ENCODE measurements around the gene SOCS1.

SOCS1 gene

DNA sequence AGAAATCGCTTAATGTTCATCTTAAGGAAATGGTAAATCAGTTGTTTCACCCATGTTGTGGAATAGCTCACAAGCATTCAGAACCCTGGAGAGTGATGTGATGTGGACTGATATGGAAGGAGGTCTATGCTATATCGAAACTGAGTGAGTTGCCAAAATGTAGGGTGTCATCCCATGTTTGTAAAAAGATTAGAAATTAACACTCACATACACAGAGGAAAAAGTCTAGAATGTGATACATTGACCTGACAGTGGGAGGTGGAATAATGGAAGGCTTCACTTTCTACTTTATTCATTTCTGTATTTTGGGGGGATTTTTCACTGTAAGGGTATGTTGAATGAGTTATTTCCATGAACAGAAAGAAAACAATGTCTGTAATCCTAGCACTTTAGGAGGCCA, 29.8 kb upstream of the SOCS1 start:
- DNase-seq (ENCODE audit: low read depth) = no peak

DNA sequence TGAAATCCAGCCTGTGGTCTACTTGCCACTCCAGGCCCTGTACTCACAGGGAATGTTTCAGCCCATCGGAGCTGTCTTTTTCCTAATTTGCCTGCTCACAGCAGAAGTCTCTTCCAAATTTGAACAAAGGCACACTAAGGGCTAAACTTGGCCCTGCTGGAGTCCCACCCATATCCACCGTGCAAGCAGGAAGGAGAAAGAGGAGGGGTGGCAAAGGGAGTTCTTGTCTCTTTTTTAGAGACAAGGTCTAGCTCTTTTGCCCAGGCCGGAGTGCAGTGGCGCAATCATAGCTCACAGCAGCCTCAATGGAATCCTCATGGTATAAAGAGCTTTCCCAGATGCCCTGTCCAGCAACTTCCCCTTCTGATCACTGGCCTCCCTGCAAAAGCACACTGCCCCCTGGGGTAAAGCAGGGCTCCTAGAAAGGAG, 27.8 kb upstream of the SOCS1 start:
- DNase-seq (ENCODE audit: low read depth) = no peak

DNA sequence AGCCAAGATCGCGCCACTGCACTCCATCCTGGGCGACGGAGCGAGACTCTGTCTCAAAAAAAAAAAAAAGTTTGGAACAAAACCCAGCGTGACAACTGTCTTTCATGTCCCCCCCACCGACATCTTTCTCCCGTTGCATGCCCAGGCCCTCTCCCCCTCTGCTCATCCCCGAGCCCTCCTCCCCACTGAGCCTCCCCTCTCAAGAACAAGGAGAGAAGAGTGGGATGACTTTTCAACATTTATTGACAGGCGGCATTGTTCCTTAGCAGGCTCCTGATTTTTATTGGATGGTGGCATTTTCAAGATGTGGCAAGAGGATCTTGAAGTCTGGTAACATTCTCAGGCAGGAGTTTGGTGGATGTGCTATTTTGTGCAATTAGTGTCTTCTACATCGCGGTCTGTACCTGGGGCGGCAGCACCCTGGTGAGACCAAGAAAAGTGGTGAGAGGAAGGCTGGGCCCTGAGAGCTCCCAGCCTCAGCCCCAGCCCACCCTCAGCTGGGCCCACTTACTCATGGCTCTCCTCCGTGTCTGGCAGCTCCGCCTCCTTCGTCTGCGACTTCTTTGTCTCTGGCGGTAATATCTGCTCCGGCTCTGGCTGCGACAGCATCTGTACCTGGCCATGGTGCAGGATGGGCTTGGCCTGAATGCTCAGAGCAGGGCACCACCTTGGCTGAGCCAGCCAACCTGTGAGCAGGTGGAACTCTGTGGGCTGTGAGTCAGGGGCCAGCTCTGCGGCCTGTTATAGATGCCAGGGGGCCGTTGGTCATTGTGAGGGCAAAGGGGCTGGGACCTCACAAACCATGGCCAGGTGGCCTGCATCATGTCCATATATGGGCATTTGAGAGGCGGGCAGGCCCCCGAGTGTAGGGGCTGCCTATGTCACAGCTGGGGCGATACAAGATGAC, 24.9 kb upstream of the SOCS1 start, which contains the start of gene PRM1:
PRM1 (minus strand) TSS at position 715 of the 907 bp plus-strand sequence; CDS start at position 623, 92 bp downstream.
- no peak for DNase-seq (ENCODE audit: low read depth)

DNA sequence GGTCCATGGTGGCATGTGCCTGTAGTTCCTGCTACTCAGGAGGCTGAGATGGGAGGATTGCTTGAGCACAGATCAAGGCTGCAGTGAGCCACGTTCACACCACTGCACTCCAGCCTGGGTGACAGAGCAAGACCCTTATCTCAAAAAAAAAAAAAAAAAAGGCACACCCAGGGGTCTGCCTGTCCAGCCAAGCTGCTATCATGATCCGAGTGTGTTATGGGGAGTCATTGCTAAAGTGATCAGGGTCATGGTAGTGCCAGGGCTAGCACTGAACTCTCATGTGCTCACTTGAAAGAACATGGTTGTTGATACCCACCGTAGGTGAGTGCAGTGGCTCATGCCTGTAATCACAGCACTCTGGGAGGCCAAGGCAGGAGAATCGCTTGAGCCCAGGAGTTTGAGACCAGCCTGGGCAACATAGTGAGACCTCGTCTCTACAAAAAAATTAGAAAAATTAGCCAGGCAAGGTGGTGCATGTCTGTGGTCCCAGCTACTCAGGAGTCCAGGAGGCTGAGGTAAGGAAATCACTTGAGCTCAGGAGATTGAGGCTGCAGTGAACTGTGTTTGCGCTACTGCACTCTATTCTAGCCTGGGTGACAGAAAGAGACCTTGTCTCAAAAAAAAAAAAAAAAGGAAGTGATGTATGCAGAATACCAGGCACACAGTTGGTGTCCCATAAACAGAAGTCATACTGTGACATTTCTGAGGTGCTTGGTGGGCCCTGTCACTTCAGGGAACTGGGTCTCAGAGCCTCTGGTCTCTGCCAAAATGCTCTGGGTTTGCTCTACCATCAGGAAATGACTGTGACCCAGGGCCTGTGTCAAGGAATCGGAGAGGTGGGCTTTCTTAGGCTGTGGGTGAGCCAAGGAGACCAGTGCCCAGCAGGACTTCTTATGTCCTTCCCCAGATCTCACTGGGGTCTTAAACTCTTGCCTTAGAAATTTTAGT, 23.0 kb upstream of the SOCS1 start:
- DNase-seq (ENCODE audit: low read depth) = no peak

DNA sequence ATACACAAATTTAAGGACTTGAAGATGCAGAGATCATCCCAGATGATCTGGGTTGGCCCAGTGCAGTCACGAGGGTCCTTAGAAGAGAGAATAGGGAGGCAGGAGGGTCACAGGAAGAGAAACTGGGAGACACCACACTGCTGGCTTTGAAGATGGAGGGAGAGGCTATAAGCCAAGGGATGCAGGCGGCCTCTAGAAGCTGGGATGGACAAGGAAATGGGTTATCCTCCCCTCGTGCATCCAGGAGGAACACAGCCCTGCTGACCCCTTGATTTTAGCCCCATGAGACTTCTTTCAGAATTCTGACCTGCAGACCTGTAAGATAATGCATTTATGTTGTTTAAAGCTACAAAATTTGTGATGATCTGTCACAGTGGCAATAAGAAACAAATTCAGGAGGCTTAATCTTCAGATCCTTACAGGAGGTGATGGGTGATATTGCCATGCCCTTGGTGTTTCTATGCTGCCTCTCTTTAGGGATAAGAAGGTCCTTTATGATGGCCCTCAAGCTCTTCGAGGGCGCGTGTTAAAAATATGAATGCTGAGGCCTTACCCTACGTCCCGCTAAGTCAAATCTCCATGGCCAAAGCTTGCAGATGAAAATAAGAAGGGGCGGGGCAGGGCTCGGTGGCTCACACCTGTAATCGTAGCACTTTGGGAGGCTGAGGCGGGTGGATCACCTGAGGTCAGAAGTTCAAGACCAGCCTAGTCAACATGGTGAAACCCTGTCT, 21.8 kb upstream of the SOCS1 start:
- no peak for DNase-seq (ENCODE audit: low read depth)

DNA sequence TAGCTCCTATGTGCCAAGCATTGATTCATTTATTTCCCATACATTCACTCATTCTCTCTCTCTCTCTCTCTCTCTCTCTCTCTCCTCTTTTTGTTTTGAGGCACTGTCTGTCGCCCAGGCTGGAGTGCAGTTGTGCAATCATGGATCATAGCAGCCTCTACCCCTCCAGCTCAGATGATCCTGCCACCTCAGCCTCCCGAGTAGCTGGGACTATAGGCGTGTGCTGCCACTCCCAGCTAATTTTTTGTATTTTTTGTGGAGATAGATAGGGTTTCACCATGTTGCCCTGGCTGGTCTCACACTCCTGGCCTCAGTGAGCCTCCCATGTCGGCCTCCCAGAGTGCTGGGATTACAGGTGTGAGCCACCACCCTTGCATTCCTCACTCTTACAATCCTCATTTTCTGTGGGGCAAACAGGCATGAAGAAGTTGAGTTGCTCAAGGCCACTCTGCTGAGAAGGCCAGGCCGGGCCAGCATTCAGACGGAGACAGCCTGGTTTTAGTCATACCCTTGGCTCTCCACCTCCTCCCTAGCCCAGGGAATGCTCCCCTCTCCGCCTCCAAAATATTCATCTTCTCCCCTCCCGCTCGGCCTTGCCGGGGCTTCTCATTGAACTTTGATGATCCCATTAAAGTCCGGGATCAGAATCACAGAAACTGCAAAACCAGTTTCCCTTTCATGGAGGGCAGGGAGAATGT, 21.0 kb upstream of the SOCS1 start:
- no peak for DNase-seq (ENCODE audit: low read depth)

DNA sequence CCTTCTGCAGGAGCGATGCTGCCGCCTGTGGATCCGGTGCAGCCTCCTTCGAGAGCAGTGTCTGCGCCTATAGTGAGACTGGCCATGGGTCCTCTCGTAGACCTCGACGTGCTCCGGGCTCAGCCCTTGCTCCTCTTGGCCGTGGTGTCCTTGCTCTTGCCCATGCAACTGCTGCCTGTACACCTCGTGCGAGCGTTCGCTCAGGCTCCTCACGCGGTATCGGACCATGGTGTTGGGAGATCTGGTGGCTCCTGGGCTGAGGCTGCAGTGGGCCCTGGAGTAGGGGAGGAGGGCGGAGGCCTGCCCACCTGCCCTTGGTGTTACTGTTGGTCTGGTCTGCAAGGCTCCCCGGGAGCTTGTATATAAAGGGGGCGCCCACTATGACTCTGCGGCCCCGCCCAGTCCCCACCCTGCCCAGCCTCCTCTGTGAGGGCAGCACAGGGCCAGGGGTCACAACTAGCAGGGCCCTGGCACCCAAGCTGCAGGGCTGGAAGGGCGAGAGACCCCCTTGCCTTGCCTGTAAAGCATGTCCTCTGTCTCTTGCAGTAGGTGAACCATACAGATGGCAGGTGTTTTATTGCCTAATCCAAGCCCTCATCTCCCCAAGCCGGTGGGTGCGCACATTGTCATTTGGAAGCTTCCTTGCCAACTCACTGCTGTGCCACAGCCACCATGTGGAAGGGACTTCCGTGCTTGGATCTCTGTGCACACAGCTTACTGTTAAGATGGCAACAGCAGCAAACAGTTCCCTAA, 20.3 kb upstream of the SOCS1 start, which contains the start of gene PRM2:
PRM2 (minus strand) TSS at position 338 of the 753 bp plus-strand sequence; CDS start at position 228, 110 bp downstream.
- no peak for DNase-seq (ENCODE audit: low read depth)

DNA sequence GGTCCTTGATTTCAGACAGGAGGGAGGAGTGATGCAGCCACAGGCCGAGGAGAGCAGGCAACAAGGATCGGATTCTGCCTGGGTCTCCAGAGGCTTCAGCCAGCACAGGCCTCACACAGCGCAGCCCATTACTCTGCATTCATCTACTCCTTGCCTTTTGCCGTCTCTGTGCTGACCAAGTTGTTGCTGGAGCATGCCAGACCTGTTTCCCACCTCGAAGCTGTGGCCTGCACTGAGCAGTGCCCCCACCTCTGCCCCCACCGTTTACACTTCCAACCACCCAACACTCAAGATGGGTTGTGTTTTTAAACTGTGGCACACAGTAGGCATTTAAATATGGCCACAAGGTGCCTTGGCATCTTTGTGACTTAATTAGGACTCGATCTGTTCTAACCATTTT, 19.0 kb upstream of the SOCS1 start:
- no peak for DNase-seq (ENCODE audit: low read depth)

DNA sequence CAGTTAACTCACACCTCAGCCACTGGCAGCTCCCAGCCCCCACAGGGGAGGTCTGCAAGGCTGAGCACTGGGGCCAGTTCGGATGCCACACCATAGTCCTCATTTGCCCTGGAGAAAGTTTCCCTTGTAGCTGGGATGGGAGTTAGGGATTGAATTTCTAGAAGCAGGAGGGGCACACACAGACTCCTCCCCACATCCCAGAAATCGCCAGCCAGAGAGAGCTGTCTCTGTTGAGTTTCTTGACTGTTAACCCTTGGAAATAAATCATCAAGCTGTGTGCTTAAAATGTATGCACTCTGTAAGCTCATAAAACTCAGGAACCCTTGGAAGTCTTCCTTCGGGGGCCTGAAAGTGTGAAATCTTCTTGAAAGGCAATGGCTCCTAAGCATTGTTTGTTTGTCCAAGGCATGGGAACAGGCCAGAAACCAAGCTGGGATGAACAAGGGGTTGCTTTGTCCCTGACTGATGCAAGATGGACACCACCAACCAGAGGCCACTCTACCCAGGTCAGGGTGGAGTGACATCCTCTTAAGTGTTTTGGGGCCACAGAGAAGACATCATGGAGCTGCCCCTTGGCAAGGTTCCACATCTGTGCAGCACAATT, 17.8 kb upstream of the SOCS1 start:
- DNase-seq (ENCODE audit: low read depth) = no peak

DNA sequence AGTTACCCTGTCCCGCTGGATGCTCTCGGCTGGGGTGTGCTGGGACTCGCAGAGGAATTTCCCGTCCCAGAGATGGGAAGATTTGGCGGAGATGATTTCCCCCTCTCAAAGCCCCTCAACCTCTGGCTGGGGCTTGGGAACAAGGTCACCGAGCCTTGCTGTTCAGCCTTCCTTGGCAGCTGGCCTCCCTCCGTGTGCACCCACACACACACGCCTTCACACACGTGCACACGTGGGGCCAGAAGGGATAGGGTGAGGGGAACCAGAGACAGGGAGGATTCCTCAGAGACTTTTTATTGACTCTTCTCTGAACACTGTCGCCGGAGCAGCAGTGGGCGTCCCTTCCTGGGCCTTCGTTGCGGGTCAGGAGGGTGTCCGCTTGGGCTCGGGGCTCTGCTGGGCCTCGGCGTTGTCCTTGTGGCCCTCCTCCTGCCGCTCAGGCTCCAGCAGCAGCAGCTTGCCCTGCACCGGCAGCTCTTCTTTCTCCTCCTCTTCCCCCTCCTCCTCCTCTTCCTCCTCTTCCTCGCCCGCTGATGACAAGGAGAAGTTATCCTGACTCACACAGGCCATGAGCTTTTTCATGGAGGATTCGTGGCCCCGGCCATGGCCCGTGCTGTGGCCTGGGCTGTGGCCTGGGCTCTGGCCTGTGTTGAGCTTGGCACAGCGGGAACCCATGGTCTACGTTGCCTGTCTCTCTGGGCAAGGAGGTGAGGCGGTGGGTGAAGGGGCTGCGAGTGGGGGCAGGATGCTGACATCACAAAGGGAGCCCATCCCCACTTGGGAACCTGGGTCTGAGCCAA, 17.1 kb upstream of the SOCS1 start, which contains the start of gene PRM3:
PRM3 (minus strand) TSS at position 709 of the 800 bp plus-strand sequence; CDS start at position 675, 34 bp downstream.
- no peak for DNase-seq (ENCODE audit: low read depth)

DNA sequence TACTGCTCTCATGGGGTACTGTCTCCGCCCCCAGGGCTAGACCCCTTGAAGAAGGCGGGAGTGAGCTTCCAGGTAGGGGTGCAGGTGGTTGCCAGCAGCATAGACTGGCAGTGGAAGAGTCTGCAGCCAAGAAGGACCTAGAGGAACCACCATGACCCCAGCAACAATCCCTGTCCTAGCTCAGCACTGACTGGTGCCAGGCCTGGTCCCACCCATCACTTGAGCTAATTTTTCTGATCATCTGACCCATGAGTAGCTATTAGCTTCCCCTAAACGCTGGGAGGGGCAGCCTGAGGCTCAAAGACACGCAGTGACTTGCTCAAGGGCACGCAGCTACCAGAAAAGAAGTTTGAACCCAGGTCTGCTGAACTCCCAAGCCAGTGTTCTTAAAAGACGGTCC, 16.5 kb upstream of the SOCS1 start:
- no peak for DNase-seq (ENCODE audit: low read depth)

DNA sequence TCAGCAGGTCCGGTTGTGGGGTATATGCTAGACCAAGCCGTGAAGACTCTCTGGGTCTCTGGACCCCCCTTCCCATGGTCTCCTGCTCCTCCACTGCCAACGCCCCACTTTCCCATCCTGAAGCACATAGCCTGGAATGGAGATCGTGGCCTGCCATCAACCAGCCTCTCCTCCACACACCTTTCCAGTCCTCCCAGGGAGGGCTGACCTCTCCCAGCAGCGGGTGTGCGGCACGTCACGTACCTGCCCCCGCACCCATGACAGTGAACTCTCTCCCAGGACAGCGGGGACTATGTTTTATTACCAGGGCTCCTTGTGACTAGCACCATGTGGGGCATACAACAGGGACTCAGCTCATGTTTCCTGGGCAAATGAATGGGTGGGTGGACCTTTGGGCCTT, 15.6 kb upstream of the SOCS1 start:
- no peak for DNase-seq (ENCODE audit: low read depth)

DNA sequence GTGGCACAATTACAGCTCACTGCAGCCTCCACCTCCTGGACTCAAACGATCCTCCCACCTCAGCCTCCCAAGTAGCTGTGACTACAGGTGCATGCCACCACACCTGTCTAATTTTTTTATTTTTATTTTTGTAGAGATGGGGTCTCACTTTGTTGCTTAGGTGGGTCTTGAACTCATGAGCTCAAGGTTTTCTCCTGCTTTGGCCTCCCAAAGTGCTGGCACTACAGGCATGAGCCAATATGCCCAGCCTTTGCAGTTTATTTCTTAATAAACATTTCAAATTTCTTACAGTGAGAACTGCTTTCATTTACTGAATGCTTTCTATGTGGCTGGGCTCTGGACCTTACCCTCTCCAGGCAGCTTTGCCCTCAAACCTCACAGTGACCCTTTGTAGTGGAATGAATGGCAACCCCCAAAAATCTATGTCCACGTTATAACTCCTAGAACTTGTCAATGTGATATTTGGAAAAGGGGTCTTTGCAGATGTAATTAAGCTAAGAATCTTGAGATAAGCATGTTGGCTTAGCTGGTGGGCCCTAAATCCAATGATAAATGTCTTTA, 14.7 kb upstream of the SOCS1 start:
- no peak for DNase-seq (ENCODE audit: low read depth)

DNA sequence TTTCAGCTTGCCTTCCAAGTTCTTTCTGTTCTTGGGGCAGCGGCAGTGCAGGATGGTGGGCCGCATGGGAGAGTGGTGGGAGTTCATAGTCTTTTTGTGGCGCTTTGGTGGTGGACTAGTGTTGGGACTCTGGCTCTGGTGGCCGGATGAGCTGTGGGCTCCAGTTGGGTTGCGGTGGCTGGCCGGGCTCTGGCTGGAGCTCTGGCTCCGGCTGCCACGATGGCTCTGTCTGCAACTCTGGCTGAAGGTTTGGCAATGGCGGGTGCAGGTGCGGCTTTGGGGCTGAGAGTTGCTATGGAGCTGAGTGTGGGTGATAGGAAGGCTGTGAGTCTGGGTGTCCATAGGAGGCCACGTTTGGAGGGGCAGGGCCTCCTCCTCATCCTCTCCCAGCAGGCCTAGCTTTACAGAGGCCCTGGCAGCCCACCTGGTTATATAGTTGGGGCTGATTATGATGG, 12.9 kb upstream of the SOCS1 start, which contains the start of gene TNP2:
TNP2 (minus strand) TSS at position 405 of the 455 bp plus-strand sequence; CDS start at position 342, 63 bp downstream.
- DNase-seq (ENCODE audit: low read depth) = no peak

DNA sequence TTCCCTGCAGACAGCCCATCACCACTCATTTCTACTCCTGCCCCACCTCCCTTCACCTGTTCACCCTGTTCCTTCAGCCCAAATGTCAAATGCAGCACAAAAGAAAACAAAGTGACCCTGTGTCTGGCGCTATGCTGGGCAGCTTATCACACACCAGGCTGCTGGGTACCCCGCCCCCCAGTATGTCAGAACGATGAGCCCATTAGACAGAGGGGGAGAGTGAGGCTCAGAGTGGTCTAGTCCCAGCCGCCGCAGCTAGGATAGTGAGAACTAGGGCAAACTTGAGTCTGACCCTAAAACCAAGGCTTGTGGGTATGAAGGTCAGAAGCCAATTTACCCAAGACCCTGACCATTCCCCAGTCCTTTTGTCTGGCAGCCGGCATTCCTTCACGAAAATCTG, 9.1 kb upstream of the SOCS1 start:
- no peak for DNase-seq (ENCODE audit: low read depth)

DNA sequence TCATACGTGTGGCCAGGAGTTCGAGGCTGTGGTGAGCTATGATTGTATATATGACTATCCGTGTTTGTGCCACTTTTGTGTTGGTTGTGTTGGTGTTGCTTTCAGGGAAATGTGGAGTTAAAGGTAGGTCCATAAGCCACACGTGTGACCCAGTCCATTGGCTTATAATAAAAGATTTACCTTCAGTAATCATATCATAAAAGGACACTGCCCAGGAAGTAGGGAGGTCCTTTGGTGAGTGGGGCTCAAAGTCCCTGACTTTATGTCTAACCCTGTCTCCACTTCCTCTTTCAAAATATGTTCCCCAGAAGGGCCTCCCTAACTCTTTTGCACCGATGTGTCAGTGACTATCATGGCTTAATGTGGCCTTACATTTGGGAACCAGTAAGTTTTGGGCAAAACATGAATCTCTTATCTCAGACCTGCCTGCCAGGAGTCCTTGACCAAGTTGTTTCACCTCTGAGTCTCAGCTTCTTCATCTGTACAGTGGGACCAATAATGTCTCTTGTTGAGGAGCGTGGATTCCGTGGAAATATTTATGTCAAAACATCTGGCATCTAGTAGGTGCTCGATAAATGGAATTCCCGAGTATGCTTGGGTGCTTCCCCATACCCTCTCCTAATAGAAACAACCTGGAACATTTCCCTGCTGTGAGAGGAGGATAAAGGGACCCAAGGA, 8.3 kb upstream of the SOCS1 start:
- no peak for DNase-seq (ENCODE audit: low read depth)

DNA sequence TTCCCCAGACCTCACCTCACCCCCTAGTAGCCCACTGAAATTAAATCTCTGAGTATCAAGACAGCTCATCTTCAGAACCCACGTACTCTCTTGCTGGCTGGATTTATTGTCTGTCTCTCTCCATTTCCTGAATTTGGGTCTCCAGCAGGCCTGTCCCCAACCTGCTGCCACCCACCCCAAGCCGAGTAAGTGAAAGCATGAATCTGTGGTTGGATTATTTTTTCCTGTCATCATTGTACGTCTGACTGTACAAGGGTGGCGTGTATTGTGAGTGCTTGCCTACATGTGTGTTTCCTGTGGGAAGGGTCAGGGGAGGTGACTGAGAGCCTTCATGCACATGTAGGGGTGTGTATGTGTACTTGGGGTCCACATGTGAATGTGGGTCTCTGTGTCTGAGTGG, 7.7 kb upstream of the SOCS1 start:
- no peak for DNase-seq (ENCODE audit: low read depth)

DNA sequence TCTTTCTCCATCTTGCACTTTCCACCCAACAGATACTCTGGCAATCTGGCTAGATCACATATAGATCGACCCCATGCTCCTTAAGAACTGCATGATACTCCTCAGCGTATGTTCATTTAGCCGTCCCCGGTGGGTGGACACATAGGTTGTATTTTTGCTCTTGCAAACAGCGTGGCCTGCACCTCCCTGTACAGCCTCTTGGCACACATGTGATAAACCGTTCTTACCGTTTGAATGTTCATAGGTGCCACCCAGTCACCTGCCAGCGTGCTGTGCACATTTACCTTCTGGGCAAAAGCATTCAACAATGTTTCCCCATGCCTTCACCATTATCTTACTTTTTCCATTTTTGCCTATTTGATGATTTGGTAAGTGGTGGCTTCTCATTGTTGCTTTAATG, 6.9 kb upstream of the SOCS1 start:
- no peak for DNase-seq (ENCODE audit: low read depth)
